Measurements from ENCODE around the gene ATP12A. TPM values are rescaled to one million over a fixed set of nuclear protein-coding genes. Genes with fewer than 3 reads are reported as not detected.

The ATP12A gene
- total RNA-seq, 1 donor from 2014 or later = not detected

GRCh38 chr13:24747248-24748060 lies 67.2 kb downstream of the ATP12A start:
- peaks cover 10% of the 10 kb centered on the region for H3K4me1 Mint-ChIP-seq (ENCODE audit: unreplicated experiment)
- peak; percentile 83 for DNase-seq (ENCODE audit: extremely low spot score, unreplicated experiment)

GRCh38 chr13:24748061-24748400 lies 67.8 kb downstream of the ATP12A start:
- DNase-seq (ENCODE audit: extremely low spot score, unreplicated experiment) = no peak
- no peak for TF ChIP-seq CTCF (IDR thresholded peaks at IDR 0.05)
- Mint-ChIP-seq H3K27me3 (ENCODE audit: unreplicated experiment) (peaks cover 56% of the 10 kb centered on the region), H3K4me3 (ENCODE audit: unreplicated experiment) (peak overlapping the region; percentile 38), H3K27ac (ENCODE audit: unreplicated experiment) (no peak overlapping the region), H3K9me3 (ENCODE audit: unreplicated experiment) (no peaks in the 10 kb centered on the region), H3K36me3 (ENCODE audit: unreplicated experiment) (no peaks in the 10 kb centered on the region), H3K4me1 (ENCODE audit: unreplicated experiment) (peaks cover 10% of the 10 kb centered on the region)

More at GRCh38 chr13:24747248-24748060, 67.2 kb downstream of the ATP12A start:
- TF ChIP-seq CTCF (IDR thresholded peaks at IDR 0.05) = no peak
- Mint-ChIP-seq H3K27me3 (ENCODE audit: unreplicated experiment) (peaks cover 52% of the 10 kb centered on the region), H3K4me3 (ENCODE audit: unreplicated experiment) (peak overlapping the region; percentile 74), H3K27ac (ENCODE audit: unreplicated experiment) (no peak overlapping the region), H3K9me3 (ENCODE audit: unreplicated experiment) (no peaks in the 10 kb centered on the region), H3K36me3 (ENCODE audit: unreplicated experiment) (no peaks in the 10 kb centered on the region)

GRCh38 chr13:24759197-24759596 lies 79.0 kb downstream of the ATP12A start:
- no peak for DNase-seq (ENCODE audit: extremely low spot score, unreplicated experiment)
- Mint-ChIP-seq H3K9me3 (ENCODE audit: unreplicated experiment) (no peaks in the 10 kb centered on the region), H3K27ac (ENCODE audit: unreplicated experiment) (no peak overlapping the region), H3K4me3 (ENCODE audit: unreplicated experiment) (no peak overlapping the region), H3K4me1 (ENCODE audit: unreplicated experiment) (no peaks in the 10 kb centered on the region), H3K27me3 (ENCODE audit: unreplicated experiment) (peaks cover 23% of the 10 kb centered on the region), H3K36me3 (ENCODE audit: unreplicated experiment) (no peaks in the 10 kb centered on the region)
- no peak for TF ChIP-seq CTCF (IDR thresholded peaks at IDR 0.05)

Other genes with a start within 250 kb of the ATP12A start
- 31.5 and 35.5 TPM in 2 replicates for gene PARP4, start 167.6 kb upstream of the ATP12A start, total RNA-seq
- not detected in 2 replicates for gene RNF17, start 83.8 kb downstream of the ATP12A start, total RNA-seq